Chondrocyte (in vitro differentiated cells): ENCODE data around the gene POU1F1. TPM values are rescaled to one million over a fixed set of nuclear protein-coding genes. Genes with fewer than 3 reads are reported as not detected.
A peak's percentile ranks its signal among the peaks of the same experiment; 100 is the strongest.

Source experiments
- DNase-seq: peaks from one replicate; pipeline ENCODE4 v3.0.0; 2021; ENCODE audit warnings: mixed read lengths, low spot score
- H3K27ac Mint-ChIP-seq: one replicate; pipeline ENCODE4 v1.8.0; 2021; ENCODE audit warnings: mild to moderate bottlenecking, moderate library complexity, mixed read lengths; ENCODE audit not compliant: unreplicated experiment
- H3K27me3 Mint-ChIP-seq: 2 replicates; pipeline ENCODE4 v1.8.0; 2021; ENCODE audit warnings: low read depth, mixed read lengths
- H3K36me3 Mint-ChIP-seq: 2 replicates; pipeline ENCODE4 v1.8.0; 2021; ENCODE audit warnings: low read depth, mixed read lengths
- H3K4me1 Mint-ChIP-seq: 2 replicates; pipeline ENCODE4 v1.8.0; 2021; ENCODE audit warnings: low read depth, mild to moderate bottlenecking, mixed read lengths
- H3K4me3 Mint-ChIP-seq: one replicate; pipeline ENCODE4 v1.8.0; 2021; ENCODE audit warnings: mild to moderate bottlenecking, moderate library complexity, mixed read lengths; ENCODE audit not compliant: unreplicated experiment
- H3K9me3 Mint-ChIP-seq: 2 replicates; pipeline ENCODE4 v1.8.0; 2021; ENCODE audit warnings: low read depth, mixed read lengths
- CTCF ChIP-seq: fragments of 200-600 bp; sonication (generic); IDR thresholded peaks from 2 replicates; pipeline ENCODE4 v1.5.0; 2021; ENCODE audit warnings: antibody characterized with exemption, mild to moderate bottlenecking, moderate library complexity
- total RNA-seq: library from RNA; stranded (reverse); gene quantifications from 3 replicates; pipeline ENCODE4 v1.2.1, GENCODE V29; 2021

Gene POU1F1
- total RNA-seq, 1 donor from 2014 or later = not detected

- no peak for DNase-seq
- H3K4me3 Mint-ChIP-seq = no peak overlapping the region
- H3K36me3 Mint-ChIP-seq = peaks cover 5% of the 10 kb centered on the region
- TF ChIP-seq CTCF = no peak
- no peak overlapping the region for H3K27ac Mint-ChIP-seq
- H3K9me3 Mint-ChIP-seq = no peaks in the 10 kb centered on the region
- H3K27me3 Mint-ChIP-seq = no peaks in the 10 kb centered on the region
- H3K4me1 Mint-ChIP-seq = peaks cover 45% of the 10 kb centered on the region
Observed at GRCh38 chr3:87233805-87234204, 42.6 kb downstream of the POU1F1 start.

GRCh38 chr3:87229113-87229512 is 47.3 kb downstream of the POU1F1 start:
- DNase-seq = no peak
- peaks cover 5% of the 10 kb centered on the region for H3K36me3 Mint-ChIP-seq
- H3K9me3 Mint-ChIP-seq = no peaks in the 10 kb centered on the region
- peaks cover 3% of the 10 kb centered on the region for H3K27me3 Mint-ChIP-seq
- no peak overlapping the region for H3K27ac Mint-ChIP-seq
- peaks cover 57% of the 10 kb centered on the region for H3K4me1 Mint-ChIP-seq
- no peak for TF ChIP-seq CTCF
- peak overlapping the region; percentile 94 for H3K4me3 Mint-ChIP-seq

- H3K4me1 Mint-ChIP-seq = peaks cover 50% of the 10 kb centered on the region
- H3K36me3 Mint-ChIP-seq = peaks cover 5% of the 10 kb centered on the region
- H3K9me3 Mint-ChIP-seq = no peaks in the 10 kb centered on the region
- DNase-seq = no peak
- peaks cover 3% of the 10 kb centered on the region for H3K27me3 Mint-ChIP-seq
- TF ChIP-seq CTCF = no peak
- H3K27ac Mint-ChIP-seq = peak overlapping the region; percentile 2
- H3K4me3 Mint-ChIP-seq = peak overlapping the region; percentile 94
Observed at GRCh38 chr3:87228316-87228715, 48.1 kb downstream of the POU1F1 start.

- Mint-ChIP-seq H3K4me3 (peak overlapping the region; percentile 94), H3K27ac (peak overlapping the region; percentile 97), H3K4me1 (peaks cover 44% of the 10 kb centered on the region), H3K36me3 (peaks cover 7% of the 10 kb centered on the region), H3K9me3 (no peaks in the 10 kb centered on the region), H3K27me3 (peaks cover 7% of the 10 kb centered on the region)
- TF ChIP-seq CTCF = no peak
- no peak for DNase-seq
Observed at GRCh38 chr3:87227835-87228144, 48.6 kb downstream of the POU1F1 start.

- Mint-ChIP-seq H3K9me3 (no peaks in the 10 kb centered on the region), H3K27ac (peak within 1 kb of the TSS; percentile 97), H3K36me3 (peaks cover 7% of the 10 kb centered on the region), H3K4me1 (peaks cover 39% of the 10 kb centered on the region), H3K27me3 (peaks cover 10% of the 10 kb centered on the region), H3K4me3 (peak within 1 kb of the TSS; percentile 94)
- peak; percentile 97 for DNase-seq
- TF ChIP-seq CTCF = no peak
Observed at GRCh38 chr3:87227104-87227834, 49.1 kb downstream of the POU1F1 start, which contains the start of gene CHMP2B. Gene CHMP2B, plus strand, starts transcription at chr3:87227309. Its CDS starts 214 bp downstream, at chr3:87227523.
